MCF 10A (cell line): ENCODE results near the gene MKLN1. TPM values are rescaled to one million over a fixed set of nuclear protein-coding genes. Genes with fewer than 3 reads are reported as not detected.

Experiments used
- BruUV-seq: library from RNA; stranded (reverse); fragments of 400-500 nt; replicated peaks from 2 replicates; lab custom pipeline; 2021; lab: Mats Ljungman, UMichigan
- CTCF ChIA-PET: fragments of 300-600 bp; sonication (Branson Sonifier 250); formaldehyde crosslinking; extraction: SDS; loops from one replicate; lab custom pipeline; 2021; ENCODE audit warnings: antibody characterized with exemption, inconsistent platforms; lab: Yijun Ruan, JAX
- POLR2A ChIA-PET: fragments of 300-600, 350-650 bp; sonication (Branson Sonifier 250); formaldehyde crosslinking; extraction: SDS; loops from one replicate; lab custom pipeline; 2020; ENCODE audit warnings: antibody characterized with exemption, inconsistent platforms; lab: Yijun Ruan, JAX
- DNase-seq: peaks from one replicate; pipeline ENCODE4 v3.0.0-alpha.2; 2018; ENCODE audit not compliant: unreplicated experiment
- H3K27ac Mint-ChIP-seq: one replicate; pipeline ENCODE4 v1.8.0; 2022; ENCODE audit warnings: mild to moderate bottlenecking, low read depth, mixed read lengths; ENCODE audit not compliant: unreplicated experiment
- H3K27me3 Mint-ChIP-seq: one replicate; pipeline ENCODE4 v1.8.0; 2022; ENCODE audit warnings: mixed read lengths; ENCODE audit not compliant: insufficient read depth, unreplicated experiment
- H3K36me3 Mint-ChIP-seq: one replicate; pipeline ENCODE4 v1.8.0; 2022; ENCODE audit warnings: mild to moderate bottlenecking, moderate library complexity, mixed read lengths; ENCODE audit not compliant: insufficient read depth, unreplicated experiment
- H3K4me1 Mint-ChIP-seq: one replicate; pipeline ENCODE4 v1.8.0; 2022; ENCODE audit warnings: mixed read lengths; ENCODE audit not compliant: insufficient read depth, unreplicated experiment
- H3K4me3 Mint-ChIP-seq: one replicate; pipeline ENCODE4 v1.8.0; 2022; ENCODE audit warnings: mild to moderate bottlenecking, moderate library complexity, mixed read lengths; ENCODE audit not compliant: unreplicated experiment
- H3K9me3 Mint-ChIP-seq: one replicate; pipeline ENCODE4 v1.8.0; 2022; ENCODE audit warnings: mixed read lengths; ENCODE audit not compliant: unreplicated experiment
- intact Hi-C: fragments of 100-400 bp; cut with micrococcal nuclease; formaldehyde crosslinking; loops from 2 replicates; pipeline ENCODE4 v1.14.1; 2022
- total RNA-seq: library from RNA; stranded (reverse); gene quantifications from 2 replicates; pipeline ENCODE4 v1.2.3, GENCODE V29; 2022
- TF ChIP-seq, protein P1 (sequence below): fragments of 200-600 bp; IDR thresholded peaks from one replicate; pipeline ENCODE4 v1.8.0; 2022; ENCODE audit warnings: antibody characterized with exemption, mild to moderate bottlenecking; ENCODE audit not compliant: unreplicated experiment

Gene MKLN1
- total RNA-seq, 1 experiment from 2014 or later = 35.6 TPM

- no TSS peak for BruUV-seq
- no peak overlapping the region for H3K27ac Mint-ChIP-seq
- TF ChIP-seq, protein P1, sequence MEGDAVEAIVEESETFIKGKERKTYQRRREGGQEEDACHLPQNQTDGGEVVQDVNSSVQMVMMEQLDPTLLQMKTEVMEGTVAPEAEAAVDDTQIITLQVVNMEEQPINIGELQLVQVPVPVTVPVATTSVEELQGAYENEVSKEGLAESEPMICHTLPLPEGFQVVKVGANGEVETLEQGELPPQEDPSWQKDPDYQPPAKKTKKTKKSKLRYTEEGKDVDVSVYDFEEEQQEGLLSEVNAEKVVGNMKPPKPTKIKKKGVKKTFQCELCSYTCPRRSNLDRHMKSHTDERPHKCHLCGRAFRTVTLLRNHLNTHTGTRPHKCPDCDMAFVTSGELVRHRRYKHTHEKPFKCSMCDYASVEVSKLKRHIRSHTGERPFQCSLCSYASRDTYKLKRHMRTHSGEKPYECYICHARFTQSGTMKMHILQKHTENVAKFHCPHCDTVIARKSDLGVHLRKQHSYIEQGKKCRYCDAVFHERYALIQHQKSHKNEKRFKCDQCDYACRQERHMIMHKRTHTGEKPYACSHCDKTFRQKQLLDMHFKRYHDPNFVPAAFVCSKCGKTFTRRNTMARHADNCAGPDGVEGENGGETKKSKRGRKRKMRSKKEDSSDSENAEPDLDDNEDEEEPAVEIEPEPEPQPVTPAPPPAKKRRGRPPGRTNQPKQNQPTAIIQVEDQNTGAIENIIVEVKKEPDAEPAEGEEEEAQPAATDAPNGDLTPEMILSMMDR = no peak
- no peaks in the 10 kb centered on the region for H3K4me1 Mint-ChIP-seq
- H3K9me3 Mint-ChIP-seq = no peaks in the 10 kb centered on the region
- no peaks in the 10 kb centered on the region for H3K36me3 Mint-ChIP-seq
- POLR2A ChIA-PET = no interaction called here
- no peak for DNase-seq
- CTCF ChIA-PET = interaction anchor here (0.6 to 1.0 kb wide), 2 partner anchors 236 to 238 kb away, joined by 3 read pairs; no protein-coding TSS in a partner anchor
- intact Hi-C loops = no loop called here
- no peak overlapping the region for H3K4me3 Mint-ChIP-seq
- H3K27me3 Mint-ChIP-seq = no peaks in the 10 kb centered on the region
Measured at GRCh38 chr7:131307627-131308026, 20.0 kb upstream of the MKLN1 start.

DNA sequence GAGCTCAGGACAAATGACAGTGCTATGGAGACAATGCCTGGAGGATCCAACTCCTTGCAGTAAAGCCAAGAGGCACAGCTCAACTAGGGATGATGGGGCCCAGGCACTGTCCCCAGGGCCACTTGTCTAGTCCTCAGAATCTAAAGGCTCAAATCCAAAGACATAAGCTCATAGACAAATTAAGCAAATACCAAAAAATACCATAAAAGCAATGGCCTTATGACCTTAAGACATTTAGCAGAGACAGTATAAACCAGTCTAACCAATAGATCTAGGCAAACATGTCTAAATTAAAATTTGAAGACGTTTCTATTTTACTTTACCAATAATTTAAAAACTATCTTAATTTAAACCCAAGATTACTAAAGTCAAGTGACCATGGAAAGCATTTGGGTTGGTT, 14.8 kb upstream of the MKLN1 start:
- CTCF ChIA-PET = interaction anchor here (0.6 to 2.1 kb wide), 5 partner anchors 9 to 244 kb away, joined by 3 to 11 read pairs (median 4); no protein-coding TSS in a partner anchor
- no peaks in the 10 kb centered on the region for H3K36me3 Mint-ChIP-seq

GRCh38 chr7:131320603-131321002, 7.1 kb upstream of the MKLN1 start:
- peaks cover 4% of the 10 kb centered on the region for H3K36me3 Mint-ChIP-seq
- H3K4me3 Mint-ChIP-seq = no peak overlapping the region
- TF ChIP-seq, protein P1 = no peak
- no peak for DNase-seq
- ChIA-PET POLR2A (interaction anchor here (0.5 kb wide), 1 partner anchor 109 kb away, joined by 3 read pairs; no protein-coding TSS in a partner anchor), CTCF (interaction anchor here (0.7 kb wide), 1 partner anchor 179 kb away, joined by 3 read pairs; no protein-coding TSS in a partner anchor)
- no peaks in the 10 kb centered on the region for H3K4me1 Mint-ChIP-seq
- intact Hi-C loops = no loop called here
- BruUV-seq = no TSS peak
- no peaks in the 10 kb centered on the region for H3K9me3 Mint-ChIP-seq
- no peaks in the 10 kb centered on the region for H3K27me3 Mint-ChIP-seq
- H3K27ac Mint-ChIP-seq = no peak overlapping the region

More for the DNA sequence above, 14.8 kb upstream of the MKLN1 start:
- BruUV-seq = no TSS peak
- H3K9me3 Mint-ChIP-seq = no peaks in the 10 kb centered on the region
- no peaks in the 10 kb centered on the region for H3K27me3 Mint-ChIP-seq
- intact Hi-C loops = no loop called here
- no peak overlapping the region for H3K4me3 Mint-ChIP-seq
- DNase-seq = no peak
- POLR2A ChIA-PET = interaction anchor here (0.7 to 1.7 kb wide), 3 partner anchors 14 to 203 kb away, joined by 3 to 7 read pairs (median 3); partner anchors contain the start of gene MKLN1
- no peaks in the 10 kb centered on the region for H3K4me1 Mint-ChIP-seq
- H3K27ac Mint-ChIP-seq = no peak overlapping the region
- TF ChIP-seq, protein P1 = no peak

DNA sequence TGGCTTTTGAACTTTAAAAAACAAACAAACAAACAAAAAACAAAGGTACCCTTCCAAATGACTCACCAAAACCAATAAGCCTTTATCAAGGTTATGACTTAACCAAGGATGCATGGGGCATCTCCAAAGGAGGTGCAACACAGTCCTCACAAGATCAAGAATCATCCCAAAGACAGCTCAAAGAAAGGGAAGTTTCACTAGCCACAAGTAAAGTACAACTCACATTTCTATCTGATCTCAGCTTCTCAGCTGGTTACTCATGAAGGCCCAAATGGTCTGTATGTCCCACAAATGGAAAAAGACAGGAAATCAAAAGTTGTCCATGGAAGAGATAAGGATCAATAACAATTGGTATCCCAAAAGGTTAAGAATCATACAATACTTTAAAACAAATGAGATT, 6.0 kb upstream of the MKLN1 start:
- H3K27ac Mint-ChIP-seq = no peak overlapping the region
- ChIA-PET POLR2A (no interaction called here), CTCF (interaction anchor here (0.6 to 1.2 kb wide), 2 partner anchors 19 to 62 kb away, joined by 3 to 4 read pairs; no protein-coding TSS in a partner anchor)
- H3K27me3 Mint-ChIP-seq = no peaks in the 10 kb centered on the region
- no peak for DNase-seq
- H3K4me3 Mint-ChIP-seq = no peak overlapping the region
- H3K36me3 Mint-ChIP-seq = peaks cover 4% of the 10 kb centered on the region
- no peaks in the 10 kb centered on the region for H3K9me3 Mint-ChIP-seq
- BruUV-seq = no TSS peak
- intact Hi-C loops = no loop called here
- H3K4me1 Mint-ChIP-seq = no peaks in the 10 kb centered on the region
- TF ChIP-seq, protein P1 = no peak
